Right renal cortex interstitium (tissue), 3 donors: ENCODE data around the gene AZIN2. TPM values are rescaled to one million over a fixed set of nuclear protein-coding genes. Genes with fewer than 3 reads are reported as not detected.
A peak's percentile ranks its signal among the peaks of the same experiment; 100 is the strongest.

Source experiments
- DNase-seq, 3 donors: peaks; one replicate each; pipeline ENCODE4 v3.0.0-alpha.2; 2013; ENCODE audit warnings: low read depth in 3 of 3, low spot score in 2 of 3
- polyA plus RNA-seq, 3 donors: library from polyadenylated mRNA; unstranded; fragments of 120-200 nt; gene quantifications; one replicate each; pipeline ENCODE4 v1.2.1, GENCODE V29; 2013; ENCODE audit not compliant: insufficient read length in 3 of 3

AZIN2 gene
- polyA plus RNA-seq, 3 donors = 5.2 to 7.6 (median 5.5) TPM

DNA sequence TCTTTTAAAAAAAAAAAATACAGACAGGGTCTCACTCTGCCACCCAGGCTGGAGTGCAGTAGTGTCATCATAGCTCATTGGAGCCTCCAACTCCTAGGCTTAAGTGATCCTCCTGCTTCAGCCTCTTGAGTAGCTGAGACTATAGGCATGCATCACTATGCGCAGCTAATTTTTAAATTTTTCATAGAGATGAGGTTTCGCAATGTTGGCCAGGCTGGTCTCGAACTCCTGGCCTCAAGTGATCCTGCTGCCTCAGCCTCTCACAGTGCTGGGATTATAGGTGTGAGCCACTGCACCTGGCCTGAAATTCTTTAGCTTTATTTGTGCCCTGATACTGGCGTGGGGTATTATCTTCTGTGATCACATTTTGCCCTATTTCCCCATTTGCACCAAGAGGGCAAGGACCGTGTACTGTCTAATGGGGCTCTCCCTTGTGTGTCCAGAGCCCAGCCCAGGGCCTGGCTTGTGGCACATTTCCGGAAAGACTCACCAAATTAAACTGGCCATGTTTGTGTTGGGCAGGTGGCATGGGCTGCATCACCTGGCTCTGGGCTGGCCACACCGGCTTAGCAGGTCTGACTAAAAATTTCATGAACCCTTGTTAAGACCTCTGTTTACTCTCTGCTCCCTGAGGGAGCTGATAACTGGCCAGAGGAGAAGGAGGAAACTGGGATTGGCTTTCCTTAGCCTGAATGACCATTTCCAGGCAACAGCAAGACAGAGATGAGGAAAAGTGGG lies 68.7 kb downstream of the AZIN2 start:
- no peak for DNase-seq

- DNase-seq = no peak
Observed at GRCh38 chr1:33150522-33150921, 69.6 kb downstream of the AZIN2 start.

DNA sequence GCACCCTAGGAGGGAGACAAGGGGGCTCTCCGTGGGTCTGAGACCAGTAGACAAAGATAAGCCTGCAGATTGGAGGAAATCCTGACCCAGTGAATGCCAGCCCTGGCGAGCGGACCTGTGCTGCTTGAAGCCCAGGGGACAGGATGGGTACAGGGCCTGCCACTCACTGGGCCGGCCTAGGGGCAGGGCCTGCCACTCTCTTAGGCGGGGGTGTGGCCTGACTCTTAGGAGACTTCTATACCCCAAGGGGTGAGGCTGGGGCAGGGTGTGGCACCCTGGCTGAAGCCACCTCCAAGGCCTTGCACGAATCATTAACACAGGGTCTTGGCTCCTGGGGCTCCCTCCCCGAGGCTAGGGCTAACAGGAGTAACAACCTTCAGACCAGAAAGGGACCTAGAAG lies 70.2 kb downstream of the AZIN2 start:
- no peak for DNase-seq

DNA sequence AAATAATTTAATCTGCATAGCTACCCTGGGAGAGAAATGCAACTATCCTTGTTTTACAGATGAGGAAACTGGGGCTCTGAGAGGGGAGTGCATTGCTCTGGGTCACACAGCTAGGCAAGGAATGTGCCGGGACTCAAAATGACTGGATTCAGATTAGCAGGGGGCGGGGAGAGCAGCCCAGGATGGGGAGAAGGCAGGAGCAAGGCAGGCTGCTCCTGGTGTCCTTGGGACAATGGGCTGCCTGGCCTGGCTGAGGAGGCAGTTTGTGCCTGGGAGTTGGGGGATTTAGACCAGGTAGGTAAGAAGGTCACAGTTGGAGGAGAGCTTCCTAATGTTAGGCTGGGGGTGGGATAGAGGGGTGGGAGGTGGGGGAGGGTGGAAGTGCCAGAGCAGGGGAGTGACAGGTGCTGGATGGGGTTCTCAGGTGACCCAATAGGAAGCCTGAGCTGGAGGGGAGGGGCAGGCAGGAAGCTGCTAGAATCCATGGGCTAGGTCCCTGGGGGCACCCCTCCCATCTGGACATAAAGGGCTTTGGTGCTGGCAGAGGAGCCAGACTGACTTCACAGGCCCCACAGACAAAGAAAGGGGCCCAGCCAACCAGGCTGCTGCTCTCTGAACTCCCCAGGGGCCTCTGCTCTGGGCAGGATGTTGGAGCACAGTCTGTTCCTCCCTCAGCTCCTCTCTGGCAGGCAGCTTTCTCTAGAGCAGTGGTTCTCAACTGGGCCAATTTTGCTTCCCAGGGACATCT lies 71.9 kb downstream of the AZIN2 start:
- no peak for DNase-seq

DNA sequence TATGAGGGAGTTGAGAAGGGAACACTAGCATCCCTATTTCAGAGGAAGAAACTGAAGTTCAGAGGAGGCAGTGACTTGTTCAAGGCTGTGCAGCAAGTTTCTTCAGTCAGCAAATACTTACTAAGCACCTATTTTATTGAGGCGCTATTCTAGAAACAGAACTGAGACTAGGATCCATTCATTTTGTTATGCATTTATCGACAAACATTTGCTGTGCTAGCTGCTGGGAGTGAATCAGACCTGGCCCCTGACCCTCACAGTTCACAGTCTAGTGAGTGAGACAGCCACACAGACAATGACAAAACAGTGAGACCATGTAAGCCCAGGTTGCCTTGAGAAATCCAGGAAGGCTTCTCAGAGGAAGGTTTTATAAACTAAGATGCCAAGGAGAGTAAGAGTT lies 72.7 kb downstream of the AZIN2 start:
- DNase-seq = no peak

- no peak for DNase-seq
Observed at GRCh38 chr1:33155877-33156538, 75.1 kb downstream of the AZIN2 start.

- no peak for DNase-seq
Observed at GRCh38 chr1:33157131-33157530, 76.2 kb downstream of the AZIN2 start.

DNA sequence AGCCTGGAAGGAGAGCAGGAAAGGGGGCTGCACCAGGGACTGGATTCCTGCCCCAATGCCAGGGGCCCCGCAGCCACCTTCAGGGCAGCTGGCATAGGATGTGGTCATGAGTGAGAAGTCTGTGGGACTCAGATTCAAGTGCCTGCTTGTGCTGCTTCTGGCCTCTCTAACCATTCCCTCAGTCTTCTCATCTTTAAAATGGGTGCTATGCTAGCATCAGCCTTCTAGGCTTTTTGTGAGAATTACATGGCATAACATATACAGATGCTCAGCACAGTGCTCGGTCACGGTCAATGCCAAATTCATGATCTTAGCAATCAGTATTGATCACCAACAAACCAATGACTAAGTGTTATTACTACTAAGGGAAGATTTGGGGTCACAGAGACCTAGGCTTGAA lies 77.4 kb downstream of the AZIN2 start:
- DNase-seq = no peak

DNA sequence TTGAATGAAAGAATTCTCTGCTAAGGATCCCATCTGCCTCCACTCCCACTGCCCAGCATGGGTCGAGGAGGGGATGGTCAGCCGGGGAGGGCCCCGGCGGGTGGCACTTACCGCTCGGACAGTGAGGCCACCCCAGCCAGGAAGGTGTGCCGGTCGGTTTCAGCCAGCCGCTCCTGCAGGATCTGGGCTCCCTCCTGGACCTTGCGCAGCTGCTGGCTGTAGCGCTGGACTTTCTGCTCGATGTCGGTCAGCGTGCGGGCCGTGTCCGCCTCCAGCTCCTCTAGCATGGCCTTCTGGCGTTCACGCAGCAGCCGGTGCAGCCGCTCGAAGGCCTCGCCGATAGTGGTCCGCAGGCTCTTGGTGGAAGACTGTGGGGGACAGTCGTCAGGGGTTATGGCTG lies 78.6 kb downstream of the AZIN2 start:
- no peak for DNase-seq

DNA sequence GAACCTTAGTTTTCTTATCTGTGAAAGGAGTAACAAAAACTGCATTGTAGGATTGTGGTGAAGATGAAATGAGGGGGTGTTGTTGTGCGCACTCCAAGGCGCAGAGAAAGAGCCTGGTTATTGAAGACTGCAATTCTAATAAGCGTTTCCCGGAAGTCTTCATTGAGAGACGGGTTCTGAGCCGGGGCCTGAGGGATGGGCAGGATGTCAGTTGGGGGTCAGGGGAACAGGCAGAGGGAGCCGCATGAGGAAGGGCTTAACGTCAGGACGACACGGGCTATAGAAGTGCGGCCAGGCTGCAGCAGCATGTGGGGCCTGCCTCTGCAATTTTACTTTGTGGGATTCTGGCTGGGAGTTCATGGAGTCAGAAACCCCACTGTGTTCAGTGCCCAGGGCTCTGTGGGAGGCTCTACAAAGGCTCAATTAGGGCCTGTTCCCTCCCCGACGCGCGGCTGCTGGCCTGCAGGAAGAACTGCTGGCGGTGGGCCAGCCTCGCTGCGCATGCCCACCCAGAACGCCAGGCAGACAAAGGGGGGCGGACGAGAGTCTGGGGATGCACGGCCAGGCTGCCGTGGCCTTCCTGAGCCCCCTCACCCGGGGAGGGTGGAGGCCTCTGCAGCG lies 80.2 kb downstream of the AZIN2 start:
- peak in 1 of 3 donors; percentile 52 for DNase-seq

- no peak for DNase-seq
Observed at GRCh38 chr1:33162141-33162540, 81.2 kb downstream of the AZIN2 start.

DNA sequence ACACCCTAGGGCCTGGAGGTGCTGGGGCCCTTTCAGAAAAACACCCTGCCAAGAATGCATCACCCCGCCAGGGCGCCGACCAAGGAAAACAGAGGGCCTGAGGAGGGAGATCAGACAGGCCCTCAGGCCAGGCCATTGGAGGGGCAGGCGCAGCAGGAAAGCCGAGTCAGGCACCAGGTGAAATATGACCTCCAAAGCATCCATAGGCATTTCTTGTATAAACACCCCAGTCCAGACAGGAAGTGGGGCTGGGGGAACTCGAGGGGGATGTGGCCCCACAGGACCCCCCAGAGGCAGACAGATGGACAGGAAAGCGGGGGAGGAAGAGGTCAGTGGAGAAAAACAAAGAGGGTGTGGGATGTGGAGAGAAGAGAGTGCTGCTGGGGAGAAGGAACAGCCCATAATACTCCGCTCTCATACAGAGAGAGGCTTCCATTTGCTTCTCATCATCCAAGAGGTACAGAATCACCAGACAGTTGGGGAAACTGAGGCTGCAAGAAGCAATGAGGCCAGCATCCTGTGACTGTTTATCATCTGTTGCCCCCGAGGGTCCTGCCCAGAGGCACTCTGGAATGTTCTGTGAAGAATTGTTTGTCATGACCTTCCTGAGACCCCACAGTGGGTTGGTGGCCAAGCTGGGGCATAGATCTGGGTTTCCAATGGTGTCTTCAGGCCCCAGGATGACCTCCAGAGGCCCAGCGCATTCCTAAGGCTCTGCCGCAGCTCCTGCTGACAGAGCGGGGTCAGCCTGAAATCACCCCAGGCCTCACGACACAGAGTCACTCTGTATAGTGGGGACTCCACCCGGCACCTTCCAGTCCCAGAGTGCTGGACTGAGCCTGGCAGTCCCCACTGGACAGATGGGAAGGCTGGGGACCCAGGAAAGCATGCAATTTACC lies 82.9 kb downstream of the AZIN2 start:
- DNase-seq = peak in 2 of 3 donors; percentile 70 to 72

DNA sequence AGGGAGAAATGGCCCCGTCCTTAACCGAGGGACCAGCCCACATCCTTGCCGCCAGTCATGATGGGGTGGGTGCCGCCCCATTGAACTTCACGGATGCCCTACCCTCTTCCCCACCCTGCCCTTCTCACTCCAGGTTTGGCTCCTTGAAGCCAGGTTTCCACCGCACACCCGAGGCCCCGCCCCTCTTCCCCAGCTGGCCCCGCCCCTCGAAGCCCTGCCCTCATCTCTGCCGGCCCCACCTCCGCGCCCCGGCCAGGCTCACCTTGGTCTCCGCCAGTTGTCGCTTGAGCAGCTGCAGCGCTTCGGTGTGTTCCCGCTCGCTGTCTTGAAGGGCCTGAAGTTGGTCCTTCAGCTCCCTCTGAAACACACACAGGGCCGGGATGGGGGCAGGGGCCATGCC lies 84.3 kb downstream of the AZIN2 start:
- no peak for DNase-seq

GRCh38 chr1:33165809-33166208 lies 84.9 kb downstream of the AZIN2 start:
- no peak for DNase-seq

GRCh38 chr1:33167650-33168447 lies 86.9 kb downstream of the AZIN2 start:
- DNase-seq = no peak

- DNase-seq = no peak
Observed at GRCh38 chr1:33168556-33169289, 87.8 kb downstream of the AZIN2 start.

- no peak for DNase-seq
Observed at GRCh38 chr1:33169290-33170055, 88.5 kb downstream of the AZIN2 start.
